GM21528 (cell line): ENCODE measurements around the gene RAB11FIP4.

Experiments used
- ATAC-seq: cut with Tn5 transposase; IDR thresholded peaks from one replicate; pipeline ENCODE4 v1.9.1; 2021; ENCODE audit warnings: mild to moderate bottlenecking, moderate library complexity; ENCODE audit not compliant: unreplicated experiment, low FRiP score

RAB11FIP4 gene

DNA sequence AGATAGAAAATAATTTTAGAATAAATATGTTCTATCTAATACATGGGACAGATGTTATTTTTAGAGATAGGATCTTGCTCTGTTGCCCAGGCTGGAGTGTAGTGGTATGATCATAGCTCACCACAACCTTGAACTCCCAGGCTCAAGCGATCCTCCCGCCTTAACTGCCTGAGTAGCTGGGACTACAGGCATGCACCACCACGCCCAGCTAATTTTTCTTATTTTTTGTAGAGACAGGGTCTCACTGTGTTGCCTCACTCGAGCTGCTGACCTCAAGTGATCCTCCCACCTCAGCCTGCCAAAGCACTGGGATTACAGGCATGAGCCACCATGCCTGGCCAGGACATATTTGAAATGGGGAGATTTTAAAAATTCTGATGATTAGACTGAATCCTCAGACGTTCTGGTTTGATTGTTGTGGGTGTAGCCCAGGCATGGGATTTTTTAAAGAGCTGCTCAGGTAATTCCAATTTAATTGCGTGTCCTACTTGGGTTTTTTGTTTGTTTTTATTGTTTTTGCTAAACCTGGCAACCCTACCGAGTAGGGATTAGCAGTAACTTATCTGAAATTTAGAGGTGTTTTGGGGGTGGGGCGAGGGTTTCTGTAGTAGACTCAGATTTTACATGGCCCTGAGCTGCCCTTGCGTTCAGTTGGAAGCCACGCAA lies 142.9 kb downstream of the RAB11FIP4 start:
- no peak for ATAC-seq

DNA sequence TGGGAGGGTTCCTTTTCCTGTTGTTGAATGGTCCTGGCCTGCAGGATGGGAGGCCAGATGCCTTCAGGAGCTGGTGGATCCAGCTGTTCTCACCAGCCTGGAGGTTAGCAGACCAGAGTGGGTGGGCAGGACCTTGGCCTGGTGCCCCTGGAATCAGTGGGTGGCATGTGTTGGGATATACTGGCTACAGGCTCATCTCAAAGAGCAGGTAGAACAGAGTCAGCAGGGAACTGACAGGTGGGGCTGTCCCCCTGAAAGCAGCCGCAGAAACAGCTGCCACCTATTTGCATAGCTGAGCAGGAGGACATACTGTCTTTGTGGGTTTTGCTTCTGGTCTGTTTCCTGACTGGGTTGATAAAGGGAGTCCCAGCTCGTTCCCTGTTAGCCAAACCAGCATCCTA lies 144.1 kb downstream of the RAB11FIP4 start:
- peak; percentile 71 for ATAC-seq

DNA sequence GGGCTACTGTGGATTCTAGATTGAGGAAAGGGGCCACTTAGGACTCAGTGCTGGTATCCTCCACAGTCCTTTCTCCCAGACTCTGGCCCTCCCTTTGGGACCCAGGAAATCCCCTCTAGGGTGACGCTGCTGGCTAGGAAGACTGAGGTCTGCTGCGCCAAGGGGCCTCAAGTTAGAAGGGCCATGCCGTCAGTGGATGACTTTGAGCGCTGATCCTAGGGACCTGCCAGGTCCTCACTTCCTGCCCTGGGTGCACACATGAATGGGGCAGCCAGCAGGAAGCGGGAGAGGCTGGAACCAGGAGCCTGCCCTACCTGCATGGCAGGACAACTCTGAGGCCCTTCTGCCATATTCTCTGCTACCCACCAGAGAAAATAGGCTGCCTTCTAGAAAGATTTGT lies 145.0 kb downstream of the RAB11FIP4 start:
- ATAC-seq = no peak

DNA sequence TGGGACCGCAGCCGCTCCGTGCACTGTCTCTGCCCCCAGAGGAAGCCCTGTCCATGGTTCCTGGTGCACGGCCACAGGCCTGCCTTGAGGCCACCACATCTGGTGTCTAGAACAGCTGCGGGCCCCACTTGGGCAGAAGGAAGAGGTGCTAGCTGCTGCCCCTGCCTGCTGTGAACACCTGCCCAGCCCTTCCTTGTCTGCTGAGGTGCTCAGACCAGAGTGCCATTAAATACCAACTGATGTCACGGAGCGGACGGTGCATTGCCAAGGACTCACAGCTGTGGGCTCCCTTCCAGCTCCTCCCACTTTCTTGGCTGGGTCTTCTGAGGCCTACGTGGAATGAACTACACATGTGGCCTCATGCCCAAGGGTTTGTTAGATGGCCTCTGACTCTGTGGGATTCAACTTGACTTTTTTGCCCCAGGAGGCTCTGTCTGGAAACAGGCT lies 146.1 kb downstream of the RAB11FIP4 start:
- no peak for ATAC-seq

DNA sequence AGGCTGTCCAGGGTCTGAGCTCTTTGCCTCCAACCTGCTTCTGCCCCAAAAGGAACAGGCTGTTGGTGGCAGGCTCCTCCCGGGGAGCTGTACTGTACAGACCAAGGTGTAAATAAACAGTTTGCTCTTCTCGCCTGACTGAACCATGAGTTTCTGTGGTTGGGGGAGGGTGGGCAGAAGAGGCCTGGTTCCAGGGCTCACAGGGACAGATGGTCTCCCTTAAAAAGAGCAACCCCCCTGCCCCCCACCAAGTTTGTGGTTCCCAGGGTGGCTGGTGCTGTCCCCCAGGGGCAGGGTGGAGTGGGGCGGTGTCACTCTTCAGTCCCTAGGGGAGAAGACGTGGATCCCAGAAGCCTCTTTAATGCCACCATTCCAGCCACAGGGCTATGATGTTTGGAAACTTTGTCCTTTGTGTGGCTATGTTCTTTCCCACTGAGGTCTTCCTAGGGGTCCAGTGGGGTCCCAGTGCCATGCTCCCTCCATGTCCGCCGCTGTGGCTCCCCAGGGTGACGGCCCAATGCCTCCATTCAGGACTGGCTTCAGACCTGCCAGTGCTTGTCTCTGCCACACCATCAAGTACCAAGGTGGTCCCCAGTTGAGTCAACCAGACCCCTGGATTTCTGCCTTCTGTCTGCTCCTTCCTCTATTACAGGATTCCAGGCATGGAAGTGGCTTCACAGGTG lies 146.7 kb downstream of the RAB11FIP4 start:
- peak; percentile 46 for ATAC-seq

DNA sequence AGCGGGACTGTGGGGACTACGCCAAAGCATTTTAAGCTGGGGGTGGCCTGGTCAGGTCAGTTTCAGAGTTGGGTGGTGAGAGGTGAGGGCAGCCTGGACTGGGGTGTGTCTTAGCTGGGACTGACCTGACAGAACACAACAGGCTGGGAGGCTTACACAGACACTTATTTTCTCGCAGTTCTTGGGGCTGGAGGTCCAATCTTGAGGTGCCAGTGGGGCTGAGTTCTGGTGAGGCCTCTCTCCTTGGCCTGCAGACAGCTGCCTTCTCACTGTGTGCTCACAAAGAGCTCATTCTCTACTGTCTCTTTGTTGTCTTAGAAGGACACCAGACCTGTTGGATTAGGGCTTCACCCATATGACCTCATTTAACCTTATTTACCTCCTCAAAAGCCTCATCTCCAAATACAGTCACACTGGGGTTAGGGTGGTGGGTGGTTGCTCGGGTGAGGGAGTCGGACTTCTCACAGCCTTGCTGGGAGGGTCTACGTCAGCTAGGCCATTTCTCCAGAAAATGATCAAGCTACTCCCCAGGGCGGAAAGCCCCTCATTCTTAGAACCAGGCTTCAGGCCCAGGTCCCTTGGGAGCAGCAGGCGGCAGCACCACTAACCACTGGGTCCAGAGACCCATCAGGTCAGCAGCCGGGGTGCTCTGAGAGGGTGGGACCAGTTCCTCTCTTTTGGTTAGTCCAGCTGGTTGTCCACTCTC lies 149.3 kb downstream of the RAB11FIP4 start:
- ATAC-seq = no peak

DNA sequence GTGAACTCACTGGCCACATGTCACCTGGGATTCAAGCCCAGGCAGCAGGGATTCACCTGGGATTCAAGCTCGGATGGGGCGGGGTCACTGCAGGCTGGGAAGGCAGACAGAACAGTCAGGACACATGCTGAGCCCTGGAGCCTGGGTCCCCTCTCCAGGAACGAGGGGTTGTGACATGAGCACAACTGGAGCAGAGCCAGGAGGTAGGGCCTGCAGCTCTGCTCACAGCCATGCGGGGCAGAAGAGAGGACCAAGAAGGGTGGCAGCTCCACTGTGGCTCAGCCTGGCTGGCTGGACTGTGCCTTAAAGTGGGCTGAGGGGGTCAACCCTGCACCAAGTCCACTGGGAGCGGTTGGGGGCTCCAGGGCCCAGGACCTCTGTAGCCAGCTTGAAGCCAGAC lies 150.1 kb downstream of the RAB11FIP4 start:
- no peak for ATAC-seq

DNA sequence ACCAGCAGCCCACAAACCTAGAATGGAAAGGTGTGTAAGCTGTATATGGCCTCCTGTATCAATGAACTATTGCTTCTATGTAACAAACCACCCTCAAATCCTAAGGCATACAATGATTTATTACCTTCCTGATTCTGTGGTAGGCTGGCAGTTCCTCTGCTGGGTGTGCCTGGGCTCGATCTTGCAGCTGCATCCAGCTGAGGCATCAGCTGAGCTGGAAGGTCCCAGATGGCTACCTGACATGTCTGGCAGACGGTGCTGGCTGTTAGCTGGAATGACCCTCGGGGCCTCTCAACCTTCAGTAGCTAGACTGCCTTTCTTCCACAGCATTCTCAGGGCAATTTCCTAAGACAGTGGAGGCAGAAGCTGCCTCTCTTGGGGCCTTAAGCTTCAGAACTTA lies 152.7 kb downstream of the RAB11FIP4 start:
- no peak for ATAC-seq

DNA sequence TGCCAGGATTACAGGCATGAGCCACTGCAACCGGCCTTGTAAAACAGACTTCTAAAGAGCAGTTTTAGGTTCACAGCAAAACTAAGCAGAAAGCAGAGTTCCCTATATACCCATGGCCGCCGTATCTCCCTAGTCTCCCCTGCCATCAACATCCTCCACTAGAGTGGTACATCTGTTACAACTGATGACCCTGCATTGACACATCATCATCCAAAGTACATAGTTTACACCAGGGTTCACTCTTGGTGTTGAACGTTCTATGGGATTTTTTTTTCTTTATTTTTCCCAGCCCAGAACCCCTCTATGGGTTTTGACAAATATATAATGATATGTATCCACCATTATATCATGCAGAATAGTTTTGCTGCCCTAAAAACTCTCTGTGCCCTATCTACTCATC lies 155.2 kb downstream of the RAB11FIP4 start:
- no peak for ATAC-seq

DNA sequence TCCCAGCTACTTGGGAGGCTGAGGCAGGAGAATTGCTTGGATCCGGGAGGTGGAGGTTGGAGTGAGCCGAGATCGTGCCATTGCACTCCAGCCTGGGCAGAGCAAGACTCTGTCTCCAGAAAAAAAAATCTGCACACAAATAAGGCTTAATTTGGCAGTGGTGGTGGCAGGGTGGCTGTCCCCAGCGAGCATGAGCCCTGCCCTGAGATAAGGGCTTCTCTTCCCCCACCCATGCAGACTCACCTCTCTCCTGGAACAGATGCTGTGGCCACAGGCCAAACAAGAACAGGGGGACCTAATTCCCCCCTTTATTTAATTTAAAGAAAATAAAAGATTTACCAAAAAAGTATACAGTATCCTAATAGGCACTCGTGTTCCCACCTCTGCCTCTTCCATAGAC lies 157.2 kb downstream of the RAB11FIP4 start:
- ATAC-seq = no peak

DNA sequence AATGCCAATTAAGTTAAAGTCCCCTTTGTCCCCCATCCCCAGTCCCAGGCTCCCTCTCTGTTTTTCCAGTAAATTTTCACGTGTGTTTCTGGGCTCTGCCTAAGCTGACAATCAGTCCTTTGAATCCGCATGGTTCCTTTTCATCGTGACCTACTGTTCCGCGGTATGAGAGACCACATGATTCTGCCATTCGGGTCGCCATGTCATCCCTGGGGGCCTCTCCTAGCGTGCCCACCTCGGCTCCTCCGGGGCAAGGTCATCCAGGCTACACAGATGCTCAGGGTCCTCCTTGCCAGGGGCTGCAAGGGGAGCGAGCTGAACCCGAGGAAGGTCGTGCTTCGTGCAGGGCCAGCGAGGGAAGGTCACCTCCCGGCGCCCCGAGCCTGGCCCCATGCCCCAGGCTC lies 157.6 kb downstream of the RAB11FIP4 start:
- peak; percentile 25 for ATAC-seq

DNA sequence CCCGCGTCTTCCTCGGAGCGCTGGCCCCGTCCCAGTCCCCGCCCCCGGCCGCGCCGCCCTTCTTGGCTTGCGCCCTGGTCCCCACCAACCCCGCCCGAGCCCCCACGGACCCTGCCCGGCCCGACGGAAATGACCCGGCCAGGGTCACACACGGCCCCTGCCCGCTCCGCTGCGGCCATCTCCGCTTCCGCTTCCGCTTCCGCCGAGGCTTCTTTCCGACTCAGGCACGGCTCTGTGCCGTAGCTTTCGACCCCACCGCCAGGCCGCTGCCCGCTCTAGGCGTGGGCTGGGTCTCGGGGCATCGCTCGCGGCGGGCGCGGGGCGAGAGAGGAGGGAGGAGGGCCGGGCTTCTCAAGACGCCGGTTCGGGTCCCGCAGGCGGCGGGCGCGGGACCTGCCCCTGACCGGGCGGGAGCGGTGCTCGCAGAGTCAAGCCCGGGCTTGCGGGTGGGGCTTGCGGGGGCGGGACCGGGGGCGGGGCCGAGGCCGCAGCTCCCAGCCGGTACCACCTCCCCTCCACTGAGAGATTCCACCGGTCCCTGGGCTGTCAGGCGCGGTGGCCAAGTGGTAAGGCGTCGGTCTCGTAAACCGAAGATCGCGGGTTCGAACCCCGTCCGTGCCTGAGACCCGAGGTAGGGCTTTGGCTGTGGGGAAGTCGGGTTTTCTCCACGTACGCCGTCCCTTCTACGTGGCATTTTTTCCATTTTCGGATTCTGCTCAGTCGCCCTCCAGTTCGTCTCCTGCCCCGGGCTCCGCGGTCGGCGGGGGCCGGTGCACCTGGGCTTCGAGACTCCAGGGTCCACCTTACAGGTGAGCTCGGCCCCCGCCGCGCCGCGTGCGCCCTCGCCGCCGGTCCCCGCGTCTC lies 158.3 kb downstream of the RAB11FIP4 start:
- peak; percentile 67 for ATAC-seq

DNA sequence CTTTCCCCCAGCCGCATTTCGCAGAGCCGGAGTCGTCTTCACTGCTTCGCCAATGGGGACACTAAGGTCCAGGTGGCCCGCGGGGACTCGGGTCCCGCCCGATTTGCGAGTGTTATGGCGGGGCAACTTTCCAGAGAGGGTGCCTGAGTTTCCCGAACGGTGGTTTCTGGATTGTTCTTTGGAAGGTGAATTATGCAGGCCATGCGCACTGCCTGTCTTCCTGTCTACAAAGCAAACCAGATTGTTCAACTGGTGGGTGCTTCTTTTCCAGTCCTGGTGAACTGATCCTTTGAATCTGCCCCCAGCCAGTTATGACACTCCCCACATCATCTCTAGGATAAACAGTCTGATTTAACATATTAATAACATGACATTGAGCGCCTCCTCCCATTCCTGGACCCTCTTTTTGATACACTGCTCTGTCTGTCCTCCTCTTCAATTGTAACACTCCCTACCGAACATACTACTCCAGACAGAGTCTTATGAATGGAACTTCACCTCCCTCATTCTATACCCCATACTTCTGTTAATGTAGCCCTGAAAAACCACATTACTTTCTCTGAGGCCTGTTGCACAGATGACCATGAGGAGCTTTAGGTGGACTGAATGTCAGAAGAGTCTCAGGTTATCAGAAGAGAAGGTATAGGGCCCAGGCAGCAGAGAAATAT lies 159.0 kb downstream of the RAB11FIP4 start:
- no peak for ATAC-seq

DNA sequence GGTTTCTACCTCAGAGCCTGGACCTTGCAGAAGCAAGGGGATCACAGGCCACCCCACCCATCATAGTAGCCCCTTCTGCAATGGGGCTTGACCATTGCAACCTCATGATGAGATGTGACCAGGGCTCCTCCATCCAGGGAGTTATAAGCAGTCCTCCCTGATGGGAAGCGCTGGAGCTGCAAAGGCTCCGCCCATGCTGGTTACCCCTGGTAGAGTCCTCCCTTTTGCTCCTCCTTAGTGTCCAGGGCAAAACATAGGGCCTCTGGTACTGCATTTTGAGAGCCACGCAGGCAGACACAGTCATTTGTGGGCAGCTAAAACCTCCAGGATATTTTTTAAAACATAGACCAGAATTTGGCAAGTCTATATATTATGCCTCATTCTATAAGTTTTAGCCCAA lies 161.1 kb downstream of the RAB11FIP4 start:
- no peak for ATAC-seq

DNA sequence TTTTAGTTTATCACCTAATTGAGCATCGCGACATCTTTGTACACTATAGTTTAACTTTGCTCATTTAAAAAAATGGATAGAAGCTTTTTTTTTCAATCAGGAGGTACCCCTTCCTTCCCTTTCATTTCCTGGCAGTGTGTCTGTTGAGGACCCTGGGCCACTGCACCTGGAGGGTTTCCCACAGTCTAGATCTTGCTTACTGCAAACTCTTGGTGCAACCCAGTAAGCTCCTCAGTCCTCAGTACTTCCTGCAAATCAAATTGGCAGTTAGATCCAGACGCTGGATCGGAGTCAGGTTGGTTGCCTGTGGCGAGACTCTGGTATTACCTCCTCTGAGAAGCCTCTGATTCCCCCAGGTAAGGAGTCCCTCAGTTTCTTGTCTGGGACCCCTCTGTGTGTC lies 162.0 kb downstream of the RAB11FIP4 start:
- ATAC-seq = no peak

DNA sequence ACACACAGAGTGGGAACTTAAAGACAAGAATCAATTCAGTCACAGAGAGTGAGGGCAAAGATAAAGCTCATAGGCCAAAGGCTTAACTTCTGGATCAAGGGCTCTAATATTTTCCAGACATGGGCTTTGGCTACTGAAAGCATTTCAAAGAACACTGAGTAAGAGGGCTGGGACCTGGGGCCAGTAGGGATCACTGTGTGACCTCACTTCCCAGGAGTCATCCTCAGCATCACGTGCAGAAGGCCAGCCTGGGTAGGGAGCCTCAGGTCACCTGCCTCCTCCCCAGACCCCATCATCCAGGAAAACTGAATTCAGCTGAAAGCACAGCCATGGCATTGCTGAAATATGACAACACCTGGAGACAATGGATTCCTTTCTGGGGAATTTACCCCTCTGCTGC lies 163.5 kb downstream of the RAB11FIP4 start:
- no peak for ATAC-seq

DNA sequence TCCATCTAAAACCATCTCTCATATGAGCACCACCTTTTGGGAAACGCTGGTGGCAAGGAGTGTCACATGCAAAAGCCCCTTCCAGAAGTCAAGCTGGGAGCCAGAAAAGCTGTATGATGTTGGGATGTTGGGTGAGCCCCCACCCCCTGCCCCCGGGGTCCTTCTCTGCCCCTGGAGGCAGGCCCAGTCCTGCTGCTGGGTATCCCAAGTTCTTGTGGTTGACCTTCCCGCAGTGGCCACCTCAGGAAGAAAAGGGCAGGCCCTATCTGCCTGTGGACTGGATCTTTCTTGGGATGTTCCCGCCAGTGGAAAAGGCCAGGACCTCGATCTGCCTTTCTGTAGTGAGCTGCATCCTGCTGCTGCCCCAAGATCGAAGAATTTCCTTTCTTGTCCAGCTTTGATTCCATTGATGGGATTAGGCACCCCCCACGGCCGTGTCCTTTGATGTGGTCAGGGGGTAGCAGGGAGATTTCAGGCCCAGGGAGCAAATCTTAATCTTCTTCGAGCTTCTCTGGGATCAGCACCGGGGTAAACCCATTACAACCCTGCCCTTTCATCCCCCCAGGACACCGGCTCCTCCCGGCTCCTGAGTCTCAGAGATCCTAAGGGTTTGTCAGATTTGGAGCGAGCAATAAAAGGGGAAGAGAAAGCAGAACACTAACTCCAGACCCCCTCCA lies 165.6 kb downstream of the RAB11FIP4 start:
- no peak for ATAC-seq

DNA sequence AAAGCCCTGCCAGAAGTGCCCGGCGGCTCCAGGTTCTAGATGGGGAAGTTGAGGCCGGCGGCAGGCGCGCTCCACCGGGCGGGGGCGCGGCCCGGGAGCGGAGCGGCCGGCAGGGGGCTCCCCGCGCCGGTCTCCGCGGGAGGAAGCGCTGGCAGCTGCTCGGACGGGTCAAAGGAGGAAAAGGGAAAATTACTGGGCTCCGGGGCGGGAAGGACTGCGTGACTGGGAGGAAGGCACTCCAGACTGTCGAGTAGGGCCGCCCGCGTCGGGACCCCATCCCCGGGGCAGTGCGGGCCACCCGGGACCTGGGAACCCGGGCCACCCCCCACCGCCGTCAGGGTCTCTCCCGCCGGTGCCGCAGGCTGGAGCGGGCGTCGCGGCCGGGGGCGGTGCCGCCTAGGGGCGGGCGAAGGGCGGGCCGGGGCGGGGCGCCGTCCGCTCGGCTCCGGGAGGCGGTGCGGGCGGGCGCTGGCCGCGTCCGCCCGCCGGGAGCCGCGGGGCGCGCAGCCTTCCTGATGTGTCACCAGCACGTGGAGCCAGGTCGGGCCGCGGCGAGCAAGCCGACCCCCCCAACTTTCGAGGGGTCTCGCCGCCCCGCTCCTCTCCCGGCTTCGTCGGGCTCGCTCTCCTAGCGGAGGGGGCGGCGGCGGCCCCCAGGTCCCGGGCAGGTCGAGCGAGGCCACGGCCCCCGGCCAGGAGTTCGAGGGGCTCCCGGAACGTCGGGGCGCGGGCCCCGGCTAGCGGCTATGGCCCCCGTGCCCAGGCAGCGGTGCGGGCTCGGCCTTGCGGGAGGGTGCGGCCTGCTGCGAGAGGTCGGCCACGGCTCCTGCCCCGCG lies 167.5 kb downstream of the RAB11FIP4 start:
- ATAC-seq = no peak
